HEK293 (cell line): Measurements from ENCODE around the gene LIN54.

Experiments
- CTCF ChIA-PET: fragments of 350-600 bp; formaldehyde crosslinking; extraction: SDS; loops from one replicate; lab custom pipeline; 2021; ENCODE audit warnings: antibody characterized with exemption; lab: Yijun Ruan, JAX
- POLR2A ChIA-PET: fragments of 300-600 bp; formaldehyde crosslinking; extraction: SDS; loops from one replicate; lab custom pipeline; 2020; ENCODE audit warnings: antibody characterized with exemption, inconsistent platforms; lab: Yijun Ruan, JAX
- H3K27ac ChIP-seq: fragments of 200-500 bp; sonication (Bioruptor generic); 2 replicates; pipeline ENCODE4 v1.5.1; 2014; ENCODE audit warnings: low read depth, low read length, control low read depth, inconsistent platforms; ENCODE audit errors: extremely low read depth
- H3K36me3 ChIP-seq, 2 experiments: fragments of 200-500 bp in 1 of 2; sonication (Bioruptor generic) in 1 of 2; 1 replicate in 1 of 2; 2 replicates in 1 of 2; pipeline ENCODE4 v1.5.1; 2014 to 2017; ENCODE audit warnings: inconsistent platforms in 2 of 2, low read length in 2 of 2; ENCODE audit not compliant: control insufficient read depth in 2 of 2, insufficient read depth in 1 of 2
- H3K4me1 ChIP-seq: fragments of 200-500 bp; sonication (Bioruptor generic); 2 replicates; pipeline ENCODE4 v1.5.1; 2014; ENCODE audit warnings: mild to moderate bottlenecking, low read length, inconsistent platforms; ENCODE audit not compliant: control insufficient read depth, insufficient read depth
- H3K4me3 ChIP-seq: 2 replicates; pipeline ENCODE4 v1.5.1; 2011; ENCODE audit warnings: low read depth, mild to moderate bottlenecking, control low read depth, low read length, moderate library complexity
- H3K9me3 ChIP-seq: fragments of 200-500 bp; sonication (Bioruptor generic); 2 replicates; pipeline ENCODE4 v1.5.1; 2014; ENCODE audit warnings: low read depth, low read length, inconsistent platforms; ENCODE audit not compliant: control insufficient read depth, insufficient read depth
- FEZF1 ChIP-seq: fragments of 450-650 bp; formaldehyde crosslinking; IDR thresholded peaks from 2 replicates; pipeline ENCODE4 v1.5.1; 2016; ENCODE audit warnings: missing biosample characterization, missing genetic modification characterization
- GLIS2 ChIP-seq: fragments of 450-650 bp; formaldehyde crosslinking; IDR thresholded peaks from 2 replicates; pipeline ENCODE4 v1.5.1; 2016; ENCODE audit warnings: missing biosample characterization, missing genetic modification characterization
- ZBTB1 ChIP-seq: fragments of 450-650 bp; formaldehyde crosslinking; IDR thresholded peaks from 2 replicates; pipeline ENCODE4 v1.5.1; 2016; ENCODE audit warnings: missing biosample characterization, missing genetic modification characterization
- ZNF19 ChIP-seq: fragments of 450-650 bp; formaldehyde crosslinking; IDR thresholded peaks from 2 replicates; pipeline ENCODE4; 2016; ENCODE audit warnings: missing biosample characterization, missing genetic modification characterization, low read depth
- ZNF248 ChIP-seq: fragments of 450-650 bp; formaldehyde crosslinking; IDR thresholded peaks from 2 replicates; pipeline ENCODE4 v1.5.1; 2017; ENCODE audit warnings: missing biosample characterization, missing genetic modification characterization
- ZNF311 ChIP-seq: fragments of 450-650 bp; formaldehyde crosslinking; IDR thresholded peaks from 2 replicates; pipeline ENCODE4 v1.5.1; 2017; ENCODE audit warnings: missing biosample characterization, missing genetic modification characterization, borderline replicate concordance
- ZNF37A ChIP-seq: fragments of 450-650 bp; IDR thresholded peaks from 2 replicates; pipeline ENCODE4 v1.5.1; 2018; ENCODE audit warnings: missing biosample characterization, missing genetic modification characterization
- ZNF391 ChIP-seq: fragments of 450-650 bp; formaldehyde crosslinking; IDR thresholded peaks from 2 replicates; pipeline ENCODE4 v1.5.1; 2016; ENCODE audit warnings: low read depth, missing biosample characterization, missing genetic modification characterization, borderline replicate concordance
- ZNF530 ChIP-seq: fragments of 450-650 bp; formaldehyde crosslinking; IDR thresholded peaks from 2 replicates; pipeline ENCODE4 v1.5.1; 2016; ENCODE audit warnings: low read depth, missing biosample characterization, missing genetic modification characterization
- TF ChIP-seq, protein P1 (sequence below): fragments of 450-650 bp; IDR thresholded peaks from 2 replicates; pipeline ENCODE4 v1.5.1; 2018; ENCODE audit warnings: missing biosample characterization, mild to moderate bottlenecking, missing genetic modification characterization
- TF ChIP-seq, protein P2 (sequence below): fragments of 450-650 bp; formaldehyde crosslinking; IDR thresholded peaks from 2 replicates; pipeline ENCODE4 v1.5.1; 2016; ENCODE audit warnings: missing biosample characterization, missing genetic modification characterization
- TF ChIP-seq, protein P3 (sequence below): fragments of 450-650 bp; formaldehyde crosslinking; IDR thresholded peaks from 2 replicates; pipeline ENCODE4 v1.5.1; 2017; ENCODE audit warnings: missing biosample characterization, missing genetic modification characterization
- TF ChIP-seq, protein P4 (sequence below): fragments of 450-650 bp; formaldehyde crosslinking; IDR thresholded peaks from 2 replicates; pipeline ENCODE4 v1.5.1; 2016; ENCODE audit warnings: missing biosample characterization, missing genetic modification characterization

The LIN54 gene

DNA sequence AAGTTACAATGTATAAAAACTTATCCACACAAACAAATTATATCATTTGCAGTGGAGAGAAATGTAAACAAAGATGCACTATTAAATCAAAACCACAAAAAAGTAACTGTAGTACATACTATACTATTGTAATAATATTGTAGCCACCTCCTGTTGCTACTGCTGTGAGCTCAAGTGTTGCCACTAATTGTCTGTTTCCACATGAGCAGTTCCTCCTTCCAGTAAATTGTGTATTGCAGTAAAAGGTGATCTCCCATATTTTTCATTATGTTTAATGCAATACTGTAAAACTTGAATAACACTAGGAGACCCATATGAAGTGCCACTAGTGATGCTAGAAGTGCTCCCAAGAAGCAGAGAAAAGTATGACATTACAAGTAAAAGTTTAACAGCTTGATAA, 11.7 kb downstream of the LIN54 start (continued):
- TF ChIP-seq, protein P1, sequence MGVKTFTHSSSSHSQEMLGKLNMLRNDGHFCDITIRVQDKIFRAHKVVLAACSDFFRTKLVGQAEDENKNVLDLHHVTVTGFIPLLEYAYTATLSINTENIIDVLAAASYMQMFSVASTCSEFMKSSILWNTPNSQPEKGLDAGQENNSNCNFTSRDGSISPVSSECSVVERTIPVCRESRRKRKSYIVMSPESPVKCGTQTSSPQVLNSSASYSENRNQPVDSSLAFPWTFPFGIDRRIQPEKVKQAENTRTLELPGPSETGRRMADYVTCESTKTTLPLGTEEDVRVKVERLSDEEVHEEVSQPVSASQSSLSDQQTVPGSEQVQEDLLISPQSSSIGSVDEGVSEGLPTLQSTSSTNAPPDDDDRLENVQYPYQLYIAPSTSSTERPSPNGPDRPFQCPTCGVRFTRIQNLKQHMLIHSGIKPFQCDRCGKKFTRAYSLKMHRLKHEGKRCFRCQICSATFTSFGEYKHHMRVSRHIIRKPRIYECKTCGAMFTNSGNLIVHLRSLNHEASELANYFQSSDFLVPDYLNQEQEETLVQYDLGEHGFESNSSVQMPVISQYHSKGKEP (tag by site-specific recombination), result peak; percentile 83
- TF ChIP-seq, protein P2, sequence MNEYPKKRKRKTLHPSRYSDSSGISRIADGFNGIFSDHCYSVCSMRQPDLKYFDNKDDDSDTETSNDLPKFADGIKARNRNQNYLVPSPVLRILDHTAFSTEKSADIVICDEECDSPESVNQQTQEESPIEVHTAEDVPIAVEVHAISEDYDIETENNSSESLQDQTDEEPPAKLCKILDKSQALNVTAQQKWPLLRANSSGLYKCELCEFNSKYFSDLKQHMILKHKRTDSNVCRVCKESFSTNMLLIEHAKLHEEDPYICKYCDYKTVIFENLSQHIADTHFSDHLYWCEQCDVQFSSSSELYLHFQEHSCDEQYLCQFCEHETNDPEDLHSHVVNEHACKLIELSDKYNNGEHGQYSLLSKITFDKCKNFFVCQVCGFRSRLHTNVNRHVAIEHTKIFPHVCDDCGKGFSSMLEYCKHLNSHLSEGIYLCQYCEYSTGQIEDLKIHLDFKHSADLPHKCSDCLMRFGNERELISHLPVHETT (tag by site-specific recombination), result no peak

DNA sequence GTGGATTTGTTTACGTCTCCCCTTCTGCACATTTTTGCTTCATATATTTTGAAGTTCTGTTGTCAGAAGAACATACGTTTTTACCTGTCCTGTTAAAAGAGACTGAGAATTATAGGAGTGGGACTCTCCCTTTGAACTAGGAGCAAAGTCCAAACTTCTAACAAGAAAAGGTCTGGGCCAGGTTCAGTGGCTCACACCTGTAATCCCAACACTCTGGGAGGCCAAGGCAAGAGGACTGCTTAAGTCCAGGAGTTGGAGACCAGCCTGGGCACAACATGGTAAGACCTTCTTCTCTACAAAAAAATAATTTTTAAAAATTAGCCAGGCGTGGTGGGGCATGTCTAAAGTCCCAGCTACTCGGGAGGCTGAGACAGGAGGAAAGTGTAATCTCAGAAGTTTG, 15.8 kb downstream of the LIN54 start:
- Histone ChIP-seq H3K4me1 (no peaks in the 10 kb centered on the region), H3K27ac (no peak overlapping the region), H3K4me3 (no peak overlapping the region), H3K9me3 (no peaks in the 10 kb centered on the region), H3K36me3 (no peaks in the 10 kb centered on the region; a peak in 1 of 3 replicates)
- POLR2A ChIA-PET, result no interaction called here
- CTCF ChIA-PET, result no interaction called here
- TF ChIP-seq, protein P3, sequence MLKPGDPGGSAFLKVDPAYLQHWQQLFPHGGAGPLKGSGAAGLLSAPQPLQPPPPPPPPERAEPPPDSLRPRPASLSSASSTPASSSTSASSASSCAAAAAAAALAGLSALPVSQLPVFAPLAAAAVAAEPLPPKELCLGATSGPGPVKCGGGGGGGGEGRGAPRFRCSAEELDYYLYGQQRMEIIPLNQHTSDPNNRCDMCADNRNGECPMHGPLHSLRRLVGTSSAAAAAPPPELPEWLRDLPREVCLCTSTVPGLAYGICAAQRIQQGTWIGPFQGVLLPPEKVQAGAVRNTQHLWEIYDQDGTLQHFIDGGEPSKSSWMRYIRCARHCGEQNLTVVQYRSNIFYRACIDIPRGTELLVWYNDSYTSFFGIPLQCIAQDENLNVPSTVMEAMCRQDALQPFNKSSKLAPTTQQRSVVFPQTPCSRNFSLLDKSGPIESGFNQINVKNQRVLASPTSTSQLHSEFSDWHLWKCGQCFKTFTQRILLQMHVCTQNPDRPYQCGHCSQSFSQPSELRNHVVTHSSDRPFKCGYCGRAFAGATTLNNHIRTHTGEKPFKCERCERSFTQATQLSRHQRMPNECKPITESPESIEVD (tag by site-specific recombination), result no peak
- TF ChIP-seq ZNF391 (tag by site-specific recombination) (no peak), GLIS2 (no peak), ZNF19 (tag by site-specific recombination) (no peak), ZNF37A (tag by site-specific recombination) (no peak)
- TF ChIP-seq, protein P4, sequence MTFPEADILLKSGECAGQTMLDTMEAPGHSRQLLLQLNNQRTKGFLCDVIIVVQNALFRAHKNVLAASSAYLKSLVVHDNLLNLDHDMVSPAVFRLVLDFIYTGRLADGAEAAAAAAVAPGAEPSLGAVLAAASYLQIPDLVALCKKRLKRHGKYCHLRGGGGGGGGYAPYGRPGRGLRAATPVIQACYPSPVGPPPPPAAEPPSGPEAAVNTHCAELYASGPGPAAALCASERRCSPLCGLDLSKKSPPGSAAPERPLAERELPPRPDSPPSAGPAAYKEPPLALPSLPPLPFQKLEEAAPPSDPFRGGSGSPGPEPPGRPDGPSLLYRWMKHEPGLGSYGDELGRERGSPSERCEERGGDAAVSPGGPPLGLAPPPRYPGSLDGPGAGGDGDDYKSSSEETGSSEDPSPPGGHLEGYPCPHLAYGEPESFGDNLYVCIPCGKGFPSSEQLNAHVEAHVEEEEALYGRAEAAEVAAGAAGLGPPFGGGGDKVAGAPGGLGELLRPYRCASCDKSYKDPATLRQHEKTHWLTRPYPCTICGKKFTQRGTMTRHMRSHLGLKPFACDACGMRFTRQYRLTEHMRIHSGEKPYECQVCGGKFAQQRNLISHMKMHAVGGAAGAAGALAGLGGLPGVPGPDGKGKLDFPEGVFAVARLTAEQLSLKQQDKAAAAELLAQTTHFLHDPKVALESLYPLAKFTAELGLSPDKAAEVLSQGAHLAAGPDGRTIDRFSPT (tag by site-specific recombination), result no peak

DNA sequence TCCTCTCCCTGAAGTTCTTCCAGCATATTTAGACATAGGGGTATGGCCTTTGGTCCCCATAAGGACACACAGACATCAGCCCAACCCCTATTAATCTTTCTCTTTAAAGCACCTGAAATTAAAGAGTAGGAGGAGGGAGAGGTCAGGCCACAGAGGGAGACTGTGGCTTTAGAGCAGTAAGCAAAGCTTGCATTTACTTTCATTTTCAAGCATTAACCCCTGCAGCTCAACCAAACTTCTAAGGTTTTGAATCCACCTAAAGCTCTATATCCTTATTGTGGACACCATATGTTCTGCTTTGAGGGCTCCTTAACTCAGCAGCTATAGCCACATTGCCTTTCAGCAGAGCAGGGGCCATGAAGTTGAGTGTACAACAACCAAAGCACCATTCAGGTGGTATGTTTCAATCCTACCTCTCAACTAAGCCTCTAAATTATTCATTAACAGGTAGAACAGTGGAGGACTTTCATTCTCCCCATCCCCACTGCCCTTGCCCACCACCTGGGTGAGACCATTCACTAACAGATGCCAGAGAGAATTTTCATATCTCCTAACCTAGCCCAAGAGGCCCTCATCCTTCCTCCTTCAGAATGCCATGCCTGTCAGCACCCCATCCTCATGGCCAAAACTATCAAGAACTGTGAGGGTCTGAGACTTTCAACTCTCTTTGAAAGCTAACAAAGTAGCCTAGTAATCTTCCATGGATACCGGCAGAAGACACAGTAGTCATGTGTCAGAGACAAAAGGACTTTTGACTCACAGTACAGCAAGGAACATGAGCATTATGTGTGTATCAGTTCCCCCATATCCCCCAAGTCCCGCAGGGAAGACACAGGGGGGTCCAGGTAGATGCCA, 20.8 kb downstream of the LIN54 start:
- Histone ChIP-seq H3K4me1 (no peaks in the 10 kb centered on the region), H3K27ac (no peak overlapping the region), H3K9me3 (no peaks in the 10 kb centered on the region), H3K4me3 (no peak overlapping the region), H3K36me3 (no peaks in the 10 kb centered on the region)
- no peak for TF ChIP-seq ZNF311 (tag by site-specific recombination)
- no peak for TF ChIP-seq ZNF530 (tag by site-specific recombination)
- TF ChIP-seq GLIS2, result no peak
- no peak for TF ChIP-seq FEZF1 (tag by site-specific recombination)
- no peak for TF ChIP-seq ZNF248
- TF ChIP-seq ZBTB1 (tag by site-specific recombination), result no peak
- CTCF ChIA-PET, result no interaction called here
- POLR2A ChIA-PET, result no interaction called here
